ENCODE results near the gene PTPRA. TPM values are rescaled to one million over a fixed set of nuclear protein-coding genes. Genes with fewer than 3 reads are reported as not detected.

PTPRA gene
- total and polyA plus RNA-seq, 5 experiments from 2014 or later, result 24.6 to 106 (median 51.4) TPM

DNA sequence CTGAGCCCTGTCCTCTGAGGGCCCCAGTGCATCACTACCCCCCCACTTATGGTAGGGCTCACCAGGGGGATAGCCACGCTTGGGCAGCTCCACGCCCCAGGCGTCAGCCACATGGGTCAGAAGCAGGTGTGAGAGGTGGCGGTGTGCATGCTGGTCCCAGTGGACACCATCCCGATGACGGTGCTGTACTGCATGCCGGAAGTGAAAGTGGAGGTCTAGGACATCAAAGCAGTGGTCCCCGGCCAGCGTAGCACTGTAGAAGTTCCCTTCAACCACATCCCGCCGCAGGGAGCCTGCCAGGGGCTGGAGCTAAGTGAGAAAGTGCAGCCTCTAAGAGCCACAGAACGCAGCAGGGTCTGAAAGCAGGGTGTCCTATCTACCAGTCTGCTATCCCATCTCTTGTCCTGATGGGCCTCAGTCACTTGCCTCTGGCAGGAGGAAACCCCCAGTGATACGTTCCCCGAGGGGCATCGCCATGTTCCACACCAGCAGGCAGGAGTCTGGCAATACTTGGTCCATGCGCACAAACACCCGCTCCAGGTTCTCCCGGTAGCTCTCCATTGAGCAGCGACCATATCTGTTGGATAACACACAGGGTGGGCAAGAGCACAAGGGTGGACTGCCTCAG, 35.0 kb upstream of the PTPRA start:
- peaks cover 22 to 34% (median 29%) of the 10 kb centered on the region in 4 donors for H3K4me1 Mint-ChIP-seq
- H3K9me3 Mint-ChIP-seq, result no peaks in the 10 kb centered on the region
- H3K4me3 Mint-ChIP-seq, result peak overlapping the region in 8 of 10 donors; percentile 19 to 73 (median 44)
- H3K27ac Mint-ChIP-seq, result peak overlapping the region in 5 of 10 donors; percentile 7 to 53 (median 38)
- peaks cover 0 to 20% (median 5%) of the 10 kb centered on the region in 3 donors for H3K36me3 Mint-ChIP-seq
- POLR2A ChIA-PET, result interaction anchor here (3.1 kb wide), 1 partner anchor 27 kb away, joined by 26 read pairs; no protein-coding TSS in a partner anchor
- H3K27me3 Mint-ChIP-seq, result no peaks in the 10 kb centered on the region
- no peak for DNase-seq
- ATAC-seq, result no peak

DNA sequence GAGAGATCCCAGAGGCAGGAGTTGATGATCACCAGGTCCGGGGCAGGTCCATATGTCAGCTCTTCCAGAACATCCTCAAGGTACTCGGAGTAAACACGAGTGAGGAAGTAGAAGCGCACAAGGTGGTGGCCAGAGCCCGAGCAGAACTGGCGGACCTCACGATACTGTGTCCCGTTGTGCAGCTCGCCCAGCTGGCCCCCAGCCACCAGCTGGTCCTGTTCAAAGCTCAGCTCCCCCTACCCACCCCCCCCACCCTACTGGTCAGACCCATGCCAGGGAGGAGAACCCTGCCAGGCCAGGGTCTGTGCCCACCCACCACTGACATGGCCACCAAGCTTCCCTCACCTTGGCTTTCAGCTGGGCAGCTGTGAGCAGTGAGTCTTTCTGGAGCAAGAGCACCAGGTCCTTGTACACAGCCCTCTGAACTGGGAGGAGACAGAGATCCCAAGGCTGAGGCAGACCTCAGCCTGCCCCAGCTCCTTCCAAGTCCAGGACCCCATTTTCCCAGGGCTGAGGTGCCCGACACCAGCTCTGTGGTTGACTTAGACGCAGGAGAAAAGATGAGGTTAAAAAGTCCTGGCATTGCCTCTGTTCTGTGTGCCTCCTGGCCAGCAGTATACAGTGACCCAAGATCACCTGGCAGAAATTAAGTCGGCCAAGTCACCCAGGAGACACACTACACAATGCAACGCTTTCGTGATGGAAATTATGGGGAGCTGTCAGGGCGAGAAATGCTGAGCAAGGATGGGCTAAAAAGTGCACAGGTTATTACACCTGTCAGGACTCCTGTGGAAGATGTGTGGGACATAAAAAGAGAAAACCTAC, 34.2 kb upstream of the PTPRA start:
- H3K36me3 Mint-ChIP-seq, result peaks cover 0 to 18% (median 5%) of the 10 kb centered on the region in 3 donors
- peaks cover 25 to 42% (median 35%) of the 10 kb centered on the region in 4 donors for H3K4me1 Mint-ChIP-seq
- H3K27me3 Mint-ChIP-seq, result no peaks in the 10 kb centered on the region
- H3K27ac Mint-ChIP-seq, result peak overlapping the region; percentile 82 to 96 (median 92)
- POLR2A ChIA-PET, result interaction anchor here (0.6 to 3.1 kb wide), 11 partner anchors 13 to 647 kb away, joined by 3 to 26 read pairs (median 7); partner anchors contain the start of genes IDH3B, NOP56 and PTPRA
- no peak for ATAC-seq
- no peaks in the 10 kb centered on the region for H3K9me3 Mint-ChIP-seq
- H3K4me3 Mint-ChIP-seq, result peak overlapping the region; percentile 71 to 91 (median 88)
- DNase-seq, result no peak

DNA sequence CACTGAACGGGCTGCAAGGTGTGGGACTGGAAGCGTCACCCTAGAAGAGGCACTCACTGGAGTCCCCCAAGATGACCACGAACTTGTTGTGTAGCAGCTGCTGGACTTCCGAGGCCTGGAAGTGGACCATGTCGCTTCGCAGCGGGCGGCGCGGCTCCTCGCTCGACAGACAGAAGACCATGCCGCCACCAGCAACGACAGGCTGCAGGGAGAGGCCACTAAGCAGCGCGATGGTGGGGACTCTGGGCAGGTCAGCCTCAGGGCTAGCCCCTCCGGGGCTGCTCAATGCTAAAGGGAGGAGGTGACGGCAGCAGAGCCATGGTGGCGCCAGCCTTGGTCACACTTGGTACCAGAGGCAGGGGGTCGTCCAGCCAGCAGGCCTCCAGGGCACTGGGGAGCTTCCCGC, 33.5 kb upstream of the PTPRA start:
- peak overlapping the region; percentile 71 to 91 (median 88) for H3K4me3 Mint-ChIP-seq
- POLR2A ChIA-PET, result interaction anchor here (0.6 to 3.1 kb wide), 16 partner anchors 8 to 646 kb away, joined by 3 to 26 read pairs (median 4); partner anchors contain the start of genes CPXM1, EBF4, IDH3B and NOP56
- ATAC-seq, result no peak
- H3K9me3 Mint-ChIP-seq, result no peaks in the 10 kb centered on the region
- H3K27me3 Mint-ChIP-seq, result no peaks in the 10 kb centered on the region
- H3K4me1 Mint-ChIP-seq, result peaks cover 26 to 48% (median 40%) of the 10 kb centered on the region in 4 donors
- peaks cover 0 to 12% (median 5%) of the 10 kb centered on the region in 3 donors for H3K36me3 Mint-ChIP-seq
- no peak for DNase-seq
- peak overlapping the region; percentile 82 to 96 (median 92) for H3K27ac Mint-ChIP-seq

DNA sequence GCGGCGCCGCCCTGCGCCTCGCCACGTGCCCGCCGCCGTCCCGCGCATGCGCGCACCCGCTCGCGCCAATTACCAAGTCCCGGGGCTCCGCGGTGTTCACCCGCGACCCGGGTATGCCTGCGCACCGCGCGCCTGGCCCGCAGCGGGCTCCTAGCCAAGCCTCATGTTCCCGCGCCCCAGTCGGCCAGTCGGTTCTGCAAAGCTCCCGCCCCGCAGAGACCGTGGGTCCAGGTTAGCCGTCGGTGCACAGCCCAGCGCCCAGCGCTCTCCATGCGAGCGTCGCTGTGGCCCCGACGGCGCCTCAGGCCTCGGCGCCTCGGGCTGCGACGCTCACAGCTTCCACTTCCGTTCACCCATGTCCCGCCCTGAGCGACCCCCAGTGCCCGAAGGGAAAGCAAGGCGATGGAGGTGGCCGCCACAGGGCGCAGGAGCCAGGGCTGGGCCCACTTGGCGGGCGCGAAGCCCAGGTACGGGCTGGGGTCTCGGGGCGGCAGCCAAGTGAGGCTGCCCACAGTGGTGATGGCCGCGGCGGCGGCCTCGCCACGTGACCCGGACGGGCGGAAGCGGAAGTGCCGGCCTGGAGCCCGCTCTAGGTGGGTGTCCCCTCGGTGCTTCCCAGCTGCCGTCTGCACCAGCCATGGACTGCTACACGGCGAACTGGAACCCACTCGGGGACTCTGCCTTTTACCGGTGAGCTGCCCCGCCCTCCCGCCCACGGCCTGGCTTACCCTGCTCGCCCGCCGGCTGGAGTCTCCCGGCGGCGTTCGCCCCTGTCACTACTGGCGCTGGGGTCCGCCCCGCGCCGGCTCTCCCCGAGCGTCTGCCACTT, 32.9 kb upstream of the PTPRA start, which contains the start of the genes PCED1A and VPS16:
Gene PCED1A, minus strand, starts transcription at position 518 of the 829 bp plus-strand sequence. CDS start 743 bp downstream, outside the sequence.
Gene VPS16, plus strand, starts transcription at position 608 of the 829 bp plus-strand sequence. Its CDS starts 30 bp downstream, at position 638.
- H3K27ac Mint-ChIP-seq, result peak within 1 kb of the TSS; percentile 82 to 96 (median 94)
- H3K9me3 Mint-ChIP-seq, result no peaks in the 10 kb centered on the region
- ATAC-seq, result peak; percentile 96 to 98
- H3K4me1 Mint-ChIP-seq, result peaks cover 30 to 53% (median 45%) of the 10 kb centered on the region in 4 donors
- POLR2A ChIA-PET, result interaction anchor here (0.6 to 3.1 kb wide), 21 partner anchors 8 to 630 kb away, joined by 3 to 26 read pairs (median 4); partner anchors contain the start of genes CPXM1, EBF4, IDH3B and NOP56
- peak within 1 kb of the TSS; percentile 79 to 91 (median 90) for H3K4me3 Mint-ChIP-seq
- peaks cover 0 to 6% (median 0%) of the 10 kb centered on the region in 3 donors for H3K36me3 Mint-ChIP-seq
- peak; percentile 84 to 93 (median 88) for DNase-seq
- no peaks in the 10 kb centered on the region for H3K27me3 Mint-ChIP-seq

DNA sequence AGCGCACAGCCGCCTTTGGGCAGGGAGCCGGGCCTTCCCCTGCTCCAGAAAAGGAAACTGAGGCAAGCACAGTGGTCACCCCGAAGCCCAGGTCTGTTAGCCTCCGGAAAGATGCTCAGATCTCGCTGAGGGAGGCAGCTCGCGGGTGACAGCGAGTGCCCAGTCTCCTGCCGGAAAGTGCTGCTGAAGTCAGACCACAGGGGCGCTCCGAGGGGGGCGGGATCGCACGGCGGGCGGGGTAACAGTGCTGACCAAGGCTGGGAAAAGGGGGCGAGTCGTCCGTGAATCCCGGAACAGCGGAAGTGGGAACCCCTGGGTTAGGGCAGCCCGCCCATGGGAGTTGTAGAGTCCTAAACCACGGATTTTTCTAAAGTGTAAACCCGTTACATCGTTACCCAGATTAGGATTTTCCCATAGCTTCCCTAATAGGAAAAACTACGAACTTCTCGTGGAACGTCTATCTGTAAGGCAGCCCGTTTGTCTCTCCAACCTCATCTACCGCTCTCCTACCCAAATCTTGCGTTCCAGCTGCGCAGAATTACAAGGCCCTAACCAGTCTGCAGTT, 32.2 kb upstream of the PTPRA start:
- DNase-seq, result peak in 4 of 10 donors; percentile 13 to 42 (median 21)
- Mint-ChIP-seq H3K4me1 (peaks cover 28 to 58% (median 48%) of the 10 kb centered on the region in 4 donors), H3K9me3 (no peaks in the 10 kb centered on the region), H3K36me3 (peaks cover 0 to 5% (median 0%) of the 10 kb centered on the region in 3 donors), H3K27me3 (no peaks in the 10 kb centered on the region), H3K4me3 (peak overlapping the region; percentile 78 to 91 (median 90)), H3K27ac (peak overlapping the region in 9 of 10 donors; percentile 79 to 95 (median 87))
- ATAC-seq, result peak; percentile 19 to 31
- POLR2A ChIA-PET, result interaction anchor here (0.6 to 3.1 kb wide), 16 partner anchors 8 to 629 kb away, joined by 3 to 26 read pairs (median 4); partner anchors contain the start of genes EBF4, IDH3B, NOP56 and PTPRA

DNA sequence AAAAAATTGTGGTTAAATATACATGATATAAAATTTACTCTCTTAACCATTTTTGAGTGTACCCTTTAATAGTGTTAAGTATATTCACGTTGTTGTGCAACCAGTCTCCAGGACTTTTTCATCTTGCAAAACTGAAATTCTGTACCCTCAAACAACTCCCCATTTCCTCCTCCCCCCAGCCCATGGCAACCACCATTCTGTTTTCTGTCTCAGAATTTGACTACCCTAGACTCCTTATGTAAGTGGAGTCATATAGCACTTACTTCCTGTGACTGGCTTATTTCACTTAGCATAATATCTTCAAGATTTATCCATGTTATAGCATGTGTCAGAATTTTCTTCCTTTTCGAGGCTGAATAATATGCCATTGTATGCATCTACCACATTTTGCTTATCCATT, 27.7 kb upstream of the PTPRA start:
- no peaks in the 10 kb centered on the region for H3K27me3 Mint-ChIP-seq

DNA sequence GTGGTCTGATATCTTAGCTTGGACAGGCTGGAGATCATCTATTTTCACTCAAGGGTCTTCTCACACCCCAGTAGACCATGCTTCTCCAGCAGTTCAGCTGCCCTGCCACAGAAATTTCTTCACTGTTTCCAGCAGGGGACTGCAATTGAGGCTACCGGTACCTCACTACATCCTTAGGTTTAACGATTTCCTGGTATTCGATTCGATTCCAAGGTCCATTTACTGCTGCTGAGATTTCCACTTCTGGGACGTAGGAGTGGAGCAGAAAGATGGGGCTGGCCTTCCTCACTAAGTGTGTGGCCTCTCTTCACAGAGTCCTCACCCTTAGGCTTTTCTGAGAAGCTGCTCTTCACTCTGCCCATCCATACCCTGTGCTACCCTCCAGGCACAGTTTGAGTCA, 26.6 kb upstream of the PTPRA start:
- Mint-ChIP-seq H3K36me3 (peaks cover 0 to 4% (median 0%) of the 10 kb centered on the region in 3 donors), H3K9me3 (no peaks in the 10 kb centered on the region), H3K27ac (peak overlapping the region in 1 of 10 donors; percentile 35), H3K27me3 (no peaks in the 10 kb centered on the region), H3K4me1 (peaks cover 15 to 42% (median 27%) of the 10 kb centered on the region in 4 donors), H3K4me3 (no peak overlapping the region)
- POLR2A ChIA-PET, result no interaction called here
- no peak for DNase-seq
- no peak for ATAC-seq

More for the DNA sequence above, 27.7 kb upstream of the PTPRA start:
- Mint-ChIP-seq H3K36me3 (peaks cover 0 to 4% (median 0%) of the 10 kb centered on the region in 3 donors), H3K27ac (peak overlapping the region in 3 of 10 donors; percentile 12 to 73 (median 25)), H3K4me3 (no peak overlapping the region), H3K9me3 (no peaks in the 10 kb centered on the region), H3K4me1 (peaks cover 19 to 46% (median 29%) of the 10 kb centered on the region in 4 donors)
- POLR2A ChIA-PET, result no interaction called here
- DNase-seq (no peak), ATAC-seq (no peak)

DNA sequence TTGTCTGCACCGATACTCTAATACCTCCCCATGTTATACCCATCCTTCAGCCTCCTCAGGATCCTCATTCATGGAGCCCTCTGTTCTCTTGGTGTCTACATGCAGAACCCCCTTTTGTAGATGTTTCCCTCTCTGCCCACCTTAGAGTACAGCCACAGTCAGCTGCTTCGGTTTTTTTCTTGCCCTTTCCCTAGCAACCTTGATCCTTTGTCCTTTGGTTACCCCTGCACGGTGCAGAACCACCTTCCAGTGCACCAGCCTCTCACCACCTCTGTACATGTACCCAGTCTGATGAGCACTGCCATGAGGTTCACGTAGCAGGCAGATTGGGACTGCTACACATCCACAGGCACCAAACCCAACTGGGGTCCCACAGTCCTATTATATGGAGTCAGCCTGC, 25.5 kb upstream of the PTPRA start:
- Mint-ChIP-seq H3K27ac (peak overlapping the region in 2 of 10 donors; percentile 10 to 39), H3K9me3 (no peaks in the 10 kb centered on the region), H3K36me3 (peaks cover 0 to 4% (median 0%) of the 10 kb centered on the region in 3 donors), H3K27me3 (no peaks in the 10 kb centered on the region), H3K4me3 (no peak overlapping the region), H3K4me1 (peaks cover 20 to 52% (median 35%) of the 10 kb centered on the region in 4 donors)
- ATAC-seq, result no peak
- POLR2A ChIA-PET, result no interaction called here
- DNase-seq, result no peak

DNA sequence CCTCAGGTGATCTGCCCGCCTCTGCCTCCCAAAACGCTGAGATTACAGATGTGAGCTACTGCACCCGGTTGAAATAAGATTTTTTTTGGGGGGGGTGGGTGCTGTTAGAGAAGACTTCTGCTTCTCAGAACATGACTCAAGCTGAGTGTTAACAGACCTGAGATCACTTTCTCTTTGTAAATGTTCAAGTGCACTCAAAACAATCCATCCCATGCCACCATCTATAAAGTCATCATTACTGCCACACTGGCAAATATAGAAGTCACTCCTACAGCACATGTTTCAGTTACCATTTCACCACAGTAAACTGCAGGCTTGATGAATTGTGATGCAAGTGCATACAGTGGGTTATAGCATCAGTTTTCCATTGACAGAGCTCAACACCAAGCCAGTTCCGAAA, 23.8 kb upstream of the PTPRA start:
- Mint-ChIP-seq H3K9me3 (no peaks in the 10 kb centered on the region), H3K27ac (peak overlapping the region in 1 of 10 donors; percentile 11), H3K4me1 (peaks cover 13 to 46% (median 34%) of the 10 kb centered on the region in 4 donors), H3K4me3 (no peak overlapping the region), H3K36me3 (peaks cover 0 to 2% (median 0%) of the 10 kb centered on the region in 3 donors), H3K27me3 (no peaks in the 10 kb centered on the region)
- POLR2A ChIA-PET, result interaction anchor here (0.7 to 1.3 kb wide), 5 partner anchors 9 to 78 kb away, joined by 3 to 6 read pairs (median 4); partner anchors contain the start of genes PCED1A, PTPRA and VPS16
- ATAC-seq (no peak), DNase-seq (no peak)

DNA sequence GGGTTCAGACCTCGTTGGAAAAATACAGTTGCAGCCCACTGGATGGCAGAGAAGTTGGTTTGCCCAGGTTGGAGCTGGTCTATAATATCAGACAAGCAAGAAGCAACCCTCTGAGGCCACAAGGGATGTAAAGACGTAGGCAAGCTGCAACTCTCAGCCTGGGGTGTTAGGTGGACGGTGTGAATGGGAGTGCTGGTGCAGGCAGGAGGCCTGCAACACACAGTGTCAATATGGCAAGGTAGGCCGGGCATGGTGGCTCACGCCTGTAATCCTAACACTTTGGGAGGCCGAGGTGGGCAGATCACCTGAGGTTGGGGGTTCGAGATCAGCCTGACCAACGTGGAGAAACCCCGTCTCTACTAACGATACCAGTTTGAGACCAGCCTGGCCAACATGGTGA, 22.2 kb upstream of the PTPRA start:
- H3K36me3 Mint-ChIP-seq, result peaks cover 0 to 2% (median 0%) of the 10 kb centered on the region in 3 donors
- H3K9me3 Mint-ChIP-seq, result no peaks in the 10 kb centered on the region
- ATAC-seq (no peak), DNase-seq (no peak)
- H3K27me3 Mint-ChIP-seq, result no peaks in the 10 kb centered on the region
- H3K27ac Mint-ChIP-seq, result peak overlapping the region in 4 of 10 donors; percentile 43 to 72 (median 60)
- no peak overlapping the region for H3K4me3 Mint-ChIP-seq
- POLR2A ChIA-PET, result interaction anchor here (0.6 to 3.9 kb wide), 3 partner anchors 11 to 44 kb away, joined by 3 to 15 read pairs (median 3); partner anchors contain the start of genes PCED1A and VPS16
- H3K4me1 Mint-ChIP-seq, result peaks cover 7 to 36% (median 23%) of the 10 kb centered on the region in 4 donors

DNA sequence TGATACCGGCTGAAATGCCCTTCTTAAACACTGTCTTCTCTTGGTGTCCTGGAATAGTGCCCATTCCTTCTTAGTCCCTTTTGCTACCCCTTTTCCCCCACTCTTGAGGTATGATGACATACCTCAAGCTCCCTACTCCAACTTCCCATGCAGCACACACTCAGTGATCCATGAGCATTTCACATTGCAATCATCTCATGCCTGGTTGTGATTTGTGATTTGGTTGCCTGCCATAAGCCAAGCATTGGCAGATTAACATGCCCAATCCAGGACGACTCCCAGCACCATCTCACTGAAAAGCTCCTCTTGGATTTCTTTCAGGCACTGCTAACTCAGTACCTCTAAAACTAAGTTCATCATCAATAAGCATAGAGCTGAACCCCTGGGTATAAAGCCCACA, 14.7 kb upstream of the PTPRA start:
- POLR2A ChIA-PET, result interaction anchor here (0.6 kb wide), 1 partner anchor 9 kb away, joined by 5 read pairs; no protein-coding TSS in a partner anchor

More for the DNA sequence above, 14.7 kb upstream of the PTPRA start:
- no peaks in the 10 kb centered on the region for H3K9me3 Mint-ChIP-seq
- H3K36me3 Mint-ChIP-seq, result peaks cover 0 to 11% (median 1%) of the 10 kb centered on the region in 3 donors
- no peak overlapping the region for H3K4me3 Mint-ChIP-seq
- H3K27me3 Mint-ChIP-seq, result no peaks in the 10 kb centered on the region
- no peak for DNase-seq
- ATAC-seq, result no peak
- H3K27ac Mint-ChIP-seq, result no peak overlapping the region
- H3K4me1 Mint-ChIP-seq, result peaks cover 0 to 9% (median 4%) of the 10 kb centered on the region in 4 donors

Measured in naive thymus-derived CD8-positive, alpha-beta T cell (primary cell).